GM23338 (cell line): ENCODE data around the gene FTCD. TPM values are rescaled to one million over a fixed set of nuclear protein-coding genes. Genes with fewer than 3 reads are reported as not detected.

ENCODE experiments used
- ATAC-seq: fragments of 200-7000 bp; cut with Tn5 transposase; 3 replicates; pipeline ENCODE4 v1.9.1; 2020
- DNase-seq: peaks from one replicate; pipeline ENCODE4 v3.0.0-alpha.2; 2015; ENCODE audit warnings: low spot score
- H2AFZ ChIP-seq: fragments of 200-600 bp; sonication (generic); 2 replicates; pipeline ENCODE4 v1.8.0; 2016; ENCODE audit warnings: antibody characterized with exemption, mild to moderate bottlenecking, moderate library complexity
- H3F3A ChIP-seq: fragments of 200-600 bp; sonication (generic); replicated peaks from 2 replicates; pipeline ENCODE4 v1.8.0; 2017; ENCODE audit warnings: antibody characterized with exemption, mixed run types, low read depth
- H3K27ac ChIP-seq: fragments of 200-600 bp; sonication (generic); 2 replicates; pipeline ENCODE4 v1.6.1; 2016; ENCODE audit warnings: low read depth
- H3K27me3 ChIP-seq: fragments of 200-600 bp; sonication (generic); 2 replicates; pipeline ENCODE4 v1.8.0; 2016; ENCODE audit warnings: mild to moderate bottlenecking, mixed run types, moderate library complexity; ENCODE audit not compliant: insufficient read depth
- H3K36me3 ChIP-seq: fragments of 200-600 bp; sonication (generic); 2 replicates; pipeline ENCODE4 v1.8.0; 2016; ENCODE audit warnings: mild to moderate bottlenecking; ENCODE audit not compliant: insufficient read depth
- H3K4me1 ChIP-seq: fragments of 200-600 bp; sonication (generic); 2 replicates; pipeline ENCODE4 v1.8.0; 2016; ENCODE audit warnings: mild to moderate bottlenecking, moderate library complexity; ENCODE audit not compliant: insufficient read depth
- H3K4me2 ChIP-seq: fragments of 200-600 bp; sonication (generic); 2 replicates; pipeline ENCODE4 v1.7.1; 2017; ENCODE audit warnings: mixed run types
- H3K4me3 ChIP-seq: fragments of 200-600 bp; sonication (generic); 2 replicates; pipeline ENCODE4 v1.6.1; 2016; ENCODE audit warnings: mixed run types
- H3K79me2 ChIP-seq: fragments of 200-600 bp; sonication (generic); replicated peaks from 2 replicates; pipeline ENCODE4 v1.8.0; 2017; ENCODE audit warnings: mild to moderate bottlenecking; ENCODE audit not compliant: insufficient read depth
- H3K9me2 ChIP-seq: fragments of 200-600 bp; sonication (generic); 2 replicates; pipeline ENCODE4 v1.8.0; 2017; ENCODE audit not compliant: insufficient read depth
- H4K20me1 ChIP-seq: fragments of 200-600 bp; sonication (generic); replicated peaks from 2 replicates; pipeline ENCODE4 v1.8.0; 2017; ENCODE audit warnings: mild to moderate bottlenecking; ENCODE audit not compliant: insufficient read depth
- H3K27ac Mint-ChIP-seq: 2 replicates; pipeline ENCODE4 v1.8.0; 2020; ENCODE audit warnings: inconsistent platforms, mild to moderate bottlenecking, moderate library complexity, mixed read lengths
- H3K27me3 Mint-ChIP-seq: 3 replicates; pipeline ENCODE4 v1.8.0; 2022; ENCODE audit warnings: low read depth, mild to moderate bottlenecking, moderate library complexity, mixed read lengths, inconsistent platforms; ENCODE audit not compliant: insufficient read depth, poor library complexity
- H3K36me3 Mint-ChIP-seq: 3 replicates; pipeline ENCODE4 v1.8.0; 2021; ENCODE audit warnings: low read depth, mild to moderate bottlenecking, inconsistent platforms, moderate library complexity, mixed read lengths
- H3K4me1 Mint-ChIP-seq: 3 replicates; pipeline ENCODE4 v1.8.0; 2020; ENCODE audit warnings: mild to moderate bottlenecking, inconsistent platforms, mixed read lengths
- H3K4me3 Mint-ChIP-seq: 3 replicates; pipeline ENCODE4 v1.8.0; 2021; ENCODE audit warnings: moderate library complexity, mild to moderate bottlenecking, inconsistent platforms, mixed read lengths
- H3K9me3 Mint-ChIP-seq: 3 replicates; pipeline ENCODE4 v1.8.0; 2020; ENCODE audit warnings: moderate library complexity, mild to moderate bottlenecking, inconsistent platforms, mixed read lengths
- CREB1 ChIP-seq: fragments of 250-450 bp; sonication (Bioruptor Pico); IDR thresholded peaks from 2 replicates; pipeline ENCODE4 v1.5.0; 2020; ENCODE audit warnings: low read depth, mild to moderate bottlenecking, moderate library complexity
- CTCF ChIP-seq, 2 experiments: fragments of 200-600 bp in 1 of 2; sonication (generic) in 1 of 2; conservative IDR thresholded peaks; 2 replicates each; pipeline versions ENCODE4 v1.5.1 to v1.6.1; 2016 to 2017; ENCODE audit warnings: antibody characterized with exemption in 2 of 2, low read depth in 2 of 2, mild to moderate bottlenecking in 2 of 2, moderate library complexity in 1 of 2
- EZH2 ChIP-seq: fragments of 200-600 bp; sonication (generic); IDR thresholded peaks from one replicate; pipeline ENCODE4 v1.8.0; 2017; ENCODE audit warnings: antibody characterized with exemption, mild to moderate bottlenecking, low read depth; ENCODE audit not compliant: unreplicated experiment
- EZH2phosphoT487 ChIP-seq: fragments of 200-600 bp; sonication (generic); IDR thresholded peaks from one replicate; pipeline ENCODE4 v1.8.1; 2018; ENCODE audit warnings: antibody characterized with exemption; ENCODE audit not compliant: unreplicated experiment
- JUNB ChIP-seq: IDR thresholded peaks from one replicate; pipeline ENCODE4 v1.6.1; 2016; ENCODE audit warnings: antibody characterized with exemption; ENCODE audit not compliant: unreplicated experiment
- NANOG ChIP-seq: IDR thresholded peaks from 2 replicates; pipeline ENCODE4 v1.6.1; 2016; ENCODE audit warnings: antibody characterized with exemption, borderline replicate concordance
- POLR2AphosphoS5 ChIP-seq: IDR thresholded peaks from 2 replicates; pipeline ENCODE4 v1.6.1; 2016; ENCODE audit warnings: antibody characterized with exemption, low read depth
- REST ChIP-seq: IDR thresholded peaks from one replicate; pipeline ENCODE4 v1.6.1; 2018; ENCODE audit warnings: antibody characterized with exemption; ENCODE audit not compliant: unreplicated experiment
- STAT1 ChIP-seq: IDR thresholded peaks from one replicate; pipeline ENCODE4 v1.6.1; 2016; ENCODE audit warnings: antibody characterized with exemption; ENCODE audit not compliant: unreplicated experiment
- ZNF114 ChIP-seq: fragments of 250-450 bp; sonication (Bioruptor Pico); IDR thresholded peaks from 2 replicates; pipeline ENCODE4 v1.5.0; 2020; ENCODE audit warnings: mild to moderate bottlenecking, moderate library complexity
- ZNF331 ChIP-seq: fragments of 250-450 bp; sonication (Bioruptor Pico); IDR thresholded peaks from 2 replicates; pipeline ENCODE4 v1.5.0; 2020; ENCODE audit warnings: low read depth, mild to moderate bottlenecking, moderate library complexity
- ZNF462 ChIP-seq: fragments of 250-450 bp; sonication (Bioruptor Pico); IDR thresholded peaks from 2 replicates; pipeline ENCODE4 v1.5.0; 2020; ENCODE audit warnings: mild to moderate bottlenecking, moderate library complexity
- polyA plus RNA-seq: library from polyadenylated mRNA; unstranded; fragments of >200 nt; fragmentation: Nextera tagmentation; extraction: Ambion mirVana; gene quantifications from 2 replicates; pipeline ENCODE4 v1.2.1, GENCODE V29; 2016
- total RNA-seq: library from RNA; depleted of rRNA; stranded (reverse); fragments of >200 nt; shearing (Covaris generic); gene quantifications from 2 replicates; pipeline ENCODE4 v1.2.3, GENCODE V29; 2014
- TF ChIP-seq, protein P1 (sequence below): IDR thresholded peaks from 2 replicates; pipeline ENCODE4 v1.6.1; 2016; ENCODE audit warnings: antibody characterized with exemption

FTCD gene
- total and polyA plus RNA-seq, 2 experiments from 2014 or later, result 0.90 to 2.3 TPM

DNA sequence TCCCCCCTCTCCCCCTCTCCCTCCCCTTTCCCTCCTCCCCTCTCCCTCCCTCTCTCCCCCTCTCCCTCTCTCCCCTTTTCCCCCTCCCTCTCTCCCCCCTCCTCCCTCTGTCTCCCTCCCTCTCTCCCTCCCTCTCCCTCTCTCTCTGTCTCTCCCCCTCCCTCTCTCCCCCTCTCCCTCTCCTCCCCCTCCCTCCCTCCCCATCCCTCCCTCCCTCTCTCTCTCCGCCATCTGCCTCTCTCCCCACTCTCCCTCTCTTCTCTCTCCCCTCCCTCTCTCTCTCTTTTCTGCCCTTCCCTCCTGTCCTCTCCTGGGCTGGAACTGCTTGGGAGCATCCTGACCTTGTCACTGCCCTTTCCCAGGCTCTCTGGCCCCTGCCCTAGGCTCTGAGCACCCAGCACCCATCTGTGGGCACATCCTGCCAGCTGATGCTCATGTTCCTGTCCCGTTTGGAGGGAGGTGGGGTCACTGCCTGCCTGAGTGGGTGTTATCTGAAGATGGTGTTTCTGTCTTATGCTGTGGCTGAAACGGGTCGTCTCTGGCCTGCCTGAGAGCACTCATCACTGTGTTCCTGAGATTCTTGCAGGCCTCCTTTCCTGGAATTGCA lies 10.8 kb downstream of the FTCD start:
- H3K27me3 Mint-ChIP-seq, result peaks cover 9% of the 10 kb centered on the region
- H3K27ac ChIP-seq, result no peak overlapping the region
- no peak overlapping the region for H3K27ac Mint-ChIP-seq
- H3K36me3 ChIP-seq, result no peaks in the 10 kb centered on the region
- H3K4me1 ChIP-seq, result no peaks in the 10 kb centered on the region
- peaks cover 12% of the 10 kb centered on the region for H3K4me1 Mint-ChIP-seq
- no peak overlapping the region for H3K4me3 ChIP-seq
- H3F3A ChIP-seq, result 0 out of 2 replicates have a peak, but pooled peaks cover 7% of the 10 kb centered on the region
- H3K36me3 Mint-ChIP-seq, result peaks cover 17% of the 10 kb centered on the region
- no peaks in the 10 kb centered on the region for H3K79me2 ChIP-seq
- no peaks in the 10 kb centered on the region for H3K9me2 ChIP-seq
- DNase-seq, result no peak
- H3K9me3 Mint-ChIP-seq, result peaks cover 4% of the 10 kb centered on the region; the same call in 2 of the 3 replicates
- no peak overlapping the region for H3K4me3 Mint-ChIP-seq
- H3K4me2 ChIP-seq, result no peak overlapping the region
- no peaks in the 10 kb centered on the region for H3K27me3 ChIP-seq
- no peak for ATAC-seq
- no peaks in the 10 kb centered on the region for H4K20me1 ChIP-seq
- H2AFZ ChIP-seq, result no peak overlapping the region
- no peak for TF ChIP-seq EZH2phosphoT487
- TF ChIP-seq EZH2, result no peak
- TF ChIP-seq STAT1, result no peak
- TF ChIP-seq CREB1 (CRISPR knock-in tag), result no peak
- TF ChIP-seq, protein P1, sequence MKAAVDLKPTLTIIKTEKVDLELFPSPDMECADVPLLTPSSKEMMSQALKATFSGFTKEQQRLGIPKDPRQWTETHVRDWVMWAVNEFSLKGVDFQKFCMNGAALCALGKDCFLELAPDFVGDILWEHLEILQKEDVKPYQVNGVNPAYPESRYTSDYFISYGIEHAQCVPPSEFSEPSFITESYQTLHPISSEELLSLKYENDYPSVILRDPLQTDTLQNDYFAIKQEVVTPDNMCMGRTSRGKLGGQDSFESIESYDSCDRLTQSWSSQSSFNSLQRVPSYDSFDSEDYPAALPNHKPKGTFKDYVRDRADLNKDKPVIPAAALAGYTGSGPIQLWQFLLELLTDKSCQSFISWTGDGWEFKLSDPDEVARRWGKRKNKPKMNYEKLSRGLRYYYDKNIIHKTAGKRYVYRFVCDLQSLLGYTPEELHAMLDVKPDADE, result no peak
- no peak for TF ChIP-seq REST
- no peak for TF ChIP-seq JUNB
- no peak for TF ChIP-seq ZNF331 (CRISPR knock-in tag)
- no peak for TF ChIP-seq ZNF114
- no peak for TF ChIP-seq CTCF (conservative IDR thresholded peaks at IDR 0.05; ENCODE audit: low read depth in 2 of 2)
- no peak for TF ChIP-seq NANOG
- no peak for TF ChIP-seq ZNF462 (CRISPR knock-in tag)
- TF ChIP-seq POLR2AphosphoS5, result no peak
